HG03095 (cell line): Measurements from ENCODE around the gene UBE2QL1.

Experiments
- ATAC-seq: cut with Tn5 transposase; IDR thresholded peaks from one replicate; pipeline ENCODE4 v1.9.1; 2021; ENCODE audit warnings: moderate library complexity; ENCODE audit not compliant: unreplicated experiment

UBE2QL1 gene

GRCh38 chr5:6522331-6522730 is 73.7 kb downstream of the UBE2QL1 start:
- no peak for ATAC-seq

DNA sequence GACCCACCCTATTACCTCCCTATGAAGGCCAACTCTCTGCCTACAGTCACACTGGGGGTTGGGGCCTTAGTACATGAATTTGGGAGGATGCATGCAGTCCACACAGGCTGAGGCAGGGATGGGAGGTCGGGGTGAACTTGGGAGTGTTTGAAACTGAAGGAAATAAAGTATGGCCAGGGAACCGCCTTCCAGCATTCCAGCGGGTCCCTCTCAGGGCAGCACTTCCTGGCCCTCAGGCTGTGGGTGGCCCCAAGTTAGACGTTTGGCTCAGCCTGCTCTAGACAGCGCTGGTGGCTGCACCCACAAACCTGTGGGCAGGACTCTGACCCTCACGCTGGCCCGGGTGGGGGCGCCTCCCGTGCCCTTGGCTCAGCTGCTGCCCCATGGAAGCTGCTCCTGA is 74.3 kb downstream of the UBE2QL1 start:
- ATAC-seq = no peak

DNA sequence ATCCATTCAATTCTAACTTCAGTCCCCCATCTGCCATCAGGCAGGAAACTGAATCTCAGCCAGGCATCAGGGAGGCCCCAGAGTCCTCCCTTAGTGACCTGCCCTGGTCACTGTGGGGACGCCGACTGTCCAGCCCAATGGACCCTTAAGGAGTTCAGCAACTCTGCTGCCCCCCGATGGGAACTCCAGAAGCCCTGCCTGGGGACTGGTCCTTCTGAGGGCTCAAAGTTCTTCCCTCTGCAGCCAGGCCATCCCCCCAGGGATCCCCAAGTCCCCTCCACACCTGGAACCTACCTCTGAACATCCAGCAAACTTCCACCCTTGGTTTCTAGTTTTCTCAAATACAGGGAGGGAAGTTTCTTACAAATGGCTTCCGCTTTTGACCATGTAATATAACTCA is 76.8 kb downstream of the UBE2QL1 start:
- no peak for ATAC-seq

DNA sequence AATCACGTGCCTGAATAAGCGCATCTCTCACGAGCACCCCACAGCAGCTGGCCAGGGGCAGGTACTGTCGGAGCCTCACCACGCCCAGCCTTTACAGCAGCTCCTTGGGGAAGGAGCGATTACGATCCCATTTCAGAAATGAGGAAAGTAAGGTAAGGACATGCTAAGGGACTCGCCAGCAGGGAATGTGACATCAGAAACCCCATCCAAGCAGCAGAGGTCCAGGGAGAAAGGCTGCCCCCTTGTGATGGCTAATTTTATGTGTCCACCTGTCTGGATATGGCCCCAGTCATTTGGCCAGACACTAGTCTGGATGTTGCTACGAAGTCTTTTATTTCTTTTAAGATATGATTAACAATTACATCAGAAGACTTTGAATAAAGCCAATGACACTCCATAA is 77.3 kb downstream of the UBE2QL1 start:
- no peak for ATAC-seq

DNA sequence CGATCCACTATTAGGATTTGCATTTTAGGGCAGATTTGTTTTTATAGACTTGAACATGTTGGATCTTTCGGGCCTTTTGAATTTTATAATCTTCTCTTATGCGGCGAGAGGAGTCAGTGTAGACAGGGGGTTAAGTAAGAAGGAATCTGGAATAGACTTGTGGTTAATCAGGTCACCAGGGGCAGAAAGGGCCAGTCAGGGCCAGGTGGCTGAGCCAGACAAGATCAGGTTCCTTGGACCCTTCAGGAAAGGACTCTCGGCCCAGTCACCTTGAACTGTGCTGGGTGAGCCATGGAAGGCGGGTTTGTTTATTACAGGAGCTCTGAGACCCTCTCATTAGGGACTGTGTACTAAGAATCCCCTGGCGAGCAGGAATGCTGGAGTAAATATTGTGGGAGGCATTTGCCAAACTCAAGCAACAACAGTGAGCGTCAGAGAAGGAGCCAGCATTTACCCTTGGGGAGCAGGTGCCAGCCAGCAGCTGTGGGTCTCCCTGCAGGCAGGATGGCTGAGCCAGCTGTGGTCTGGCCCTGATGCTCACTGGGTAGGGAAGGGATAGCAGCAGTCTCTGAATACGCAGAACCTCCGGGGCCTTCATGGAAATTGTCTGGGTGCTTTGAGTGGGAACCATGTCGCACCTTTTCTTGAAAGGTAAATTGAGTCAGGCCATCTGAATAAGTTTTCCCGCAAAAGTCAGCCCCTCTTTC is 79.2 kb downstream of the UBE2QL1 start:
- ATAC-seq = no peak

GRCh38 chr5:6535594-6535993 is 86.9 kb downstream of the UBE2QL1 start:
- ATAC-seq = no peak

DNA sequence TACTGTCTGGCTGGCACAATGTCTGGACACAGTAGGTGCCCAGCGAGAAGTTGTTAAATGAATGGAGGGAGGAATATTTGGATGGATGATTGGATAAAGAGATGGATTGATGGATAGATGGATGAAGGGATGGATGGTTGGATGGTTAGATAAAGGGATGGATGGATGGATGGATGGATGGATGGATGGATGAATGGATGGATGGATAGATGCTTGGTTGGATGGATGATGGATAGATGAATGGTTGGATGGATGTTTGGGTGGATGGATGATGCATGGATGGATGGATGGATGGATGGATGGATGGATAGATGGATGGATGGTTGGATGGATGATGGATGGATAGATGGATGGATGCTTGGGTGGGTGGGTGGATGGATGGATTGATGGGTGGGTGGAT is 90.4 kb downstream of the UBE2QL1 start:
- ATAC-seq = no peak

DNA sequence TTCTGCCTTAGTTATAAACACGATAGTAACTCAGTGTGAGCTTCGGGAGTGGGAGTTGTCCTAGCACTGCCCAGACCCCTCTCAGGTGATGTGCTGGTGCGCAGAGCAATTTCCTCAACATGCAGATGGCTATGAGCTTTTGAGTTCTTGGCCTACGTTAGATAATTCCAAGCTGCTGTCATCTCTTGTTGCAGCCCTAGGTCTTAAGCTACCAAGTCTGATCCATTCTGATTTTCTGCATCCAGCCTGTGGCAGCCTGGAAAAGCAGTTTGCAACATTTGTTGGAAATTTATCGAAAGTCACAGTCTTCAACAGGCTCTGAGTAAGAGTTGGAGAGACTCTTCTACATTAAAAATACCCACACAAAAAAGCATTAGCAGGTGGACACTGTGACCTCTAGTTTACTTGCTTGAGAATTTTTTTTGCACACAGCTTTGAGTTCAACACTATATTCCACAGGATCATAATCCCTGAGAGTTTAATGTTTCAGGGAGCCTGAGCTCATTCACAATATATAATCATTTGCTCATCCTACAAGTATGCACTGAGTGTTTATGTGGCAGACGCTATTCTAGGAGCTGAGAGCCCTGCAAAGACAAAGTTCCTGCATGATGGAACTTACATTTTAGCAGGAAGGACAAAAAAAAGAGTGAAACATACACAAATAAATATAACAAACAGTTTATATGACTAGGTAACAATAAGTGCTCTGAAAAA is 91.6 kb downstream of the UBE2QL1 start:
- ATAC-seq = no peak

DNA sequence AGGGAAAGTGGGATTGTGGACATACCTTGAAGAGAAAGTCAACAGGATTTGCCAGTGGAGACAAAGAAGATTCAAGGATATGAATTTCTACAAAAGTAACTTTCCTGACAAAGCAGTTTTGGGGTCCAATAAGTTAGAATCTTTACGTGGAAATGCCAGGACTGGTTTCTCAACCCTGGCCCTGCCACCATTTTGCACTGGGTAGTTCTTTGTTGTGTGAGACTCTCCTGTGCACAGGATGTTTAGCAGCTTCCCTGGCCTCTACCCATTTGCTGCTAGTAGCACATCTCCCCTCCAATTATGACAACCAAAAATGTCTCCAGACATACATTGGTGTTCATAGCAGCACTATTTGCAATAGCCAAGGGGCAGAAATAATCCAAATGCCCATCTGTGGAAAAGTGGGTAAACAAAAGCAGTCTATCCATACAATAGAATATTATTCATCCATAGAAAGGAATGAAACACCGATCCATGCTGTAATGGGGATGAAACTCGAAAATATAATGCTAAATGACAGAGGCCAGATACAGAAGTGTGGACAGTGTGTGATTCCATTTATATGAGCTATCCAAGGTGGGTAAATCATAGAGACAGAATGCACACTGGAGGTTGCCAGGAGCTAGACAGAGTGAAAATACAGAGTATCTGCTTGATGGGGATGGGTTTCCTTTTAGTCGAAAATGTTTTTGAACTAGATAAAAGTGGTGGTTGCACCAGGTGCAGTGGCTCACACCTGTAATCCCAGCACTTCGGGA is 92.8 kb downstream of the UBE2QL1 start:
- ATAC-seq = no peak

DNA sequence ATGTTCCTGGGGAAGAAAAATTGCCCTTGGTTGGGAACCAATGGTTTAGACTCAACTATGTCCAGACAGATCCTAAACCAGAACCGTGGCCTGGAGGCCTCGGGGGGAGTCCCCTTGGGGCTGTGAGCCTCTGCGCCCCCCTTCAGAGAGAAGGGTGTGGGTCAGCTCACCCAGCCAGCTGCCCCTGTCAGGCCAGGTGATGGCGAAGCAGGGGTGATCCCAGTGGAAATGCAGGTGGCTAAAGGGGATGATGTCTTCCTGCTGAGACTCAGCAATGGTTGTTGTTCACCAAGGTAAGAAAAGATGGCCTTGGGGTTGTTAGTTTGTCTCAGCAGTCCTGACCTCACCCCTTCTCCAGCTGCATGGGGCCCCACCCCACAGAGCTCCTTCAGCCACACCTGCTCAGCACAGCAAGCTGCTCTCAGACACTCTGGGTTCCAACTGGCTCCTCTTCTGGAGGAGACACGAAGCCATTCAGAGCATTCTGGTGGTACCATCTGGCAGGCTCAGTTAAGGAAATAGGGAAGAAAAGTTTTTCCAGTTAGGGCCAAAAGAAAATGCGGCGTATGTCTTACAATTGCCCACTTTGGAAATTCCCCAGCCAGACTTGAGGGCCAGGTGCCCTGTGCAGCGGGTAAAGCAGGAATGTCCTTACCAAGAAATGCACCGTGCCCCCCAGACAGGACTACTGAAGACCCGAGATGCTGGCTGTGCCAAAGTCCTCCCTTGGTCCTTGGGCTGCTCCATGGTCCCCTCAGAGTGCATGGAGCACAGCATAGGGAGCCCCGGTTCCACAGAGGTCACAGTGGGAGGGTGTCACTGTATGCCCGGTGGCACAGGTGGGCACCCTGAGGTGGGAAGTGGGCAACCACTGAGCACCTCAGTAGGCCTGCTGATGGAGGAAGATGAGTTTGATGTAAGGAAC is 94.0 kb downstream of the UBE2QL1 start:
- no peak for ATAC-seq

DNA sequence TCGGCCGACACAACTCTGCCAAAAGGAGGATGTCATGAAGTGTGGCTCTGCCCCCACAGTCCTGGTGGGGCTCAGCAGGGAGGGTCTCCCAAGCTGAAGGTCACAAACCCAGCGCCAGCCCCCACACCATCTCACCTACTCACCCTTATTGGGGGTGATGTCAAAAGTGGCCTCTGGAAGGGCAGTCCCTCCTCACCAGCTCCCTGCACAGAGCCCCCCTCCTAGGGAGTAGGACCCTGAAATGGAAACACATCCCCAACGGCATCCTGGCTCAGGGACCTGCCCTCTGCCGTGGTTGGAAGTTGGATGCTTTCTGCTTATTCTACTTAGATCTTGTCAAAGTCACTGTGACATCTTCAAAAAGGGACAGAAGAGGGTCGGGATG is 94.7 kb downstream of the UBE2QL1 start:
- ATAC-seq = no peak

DNA sequence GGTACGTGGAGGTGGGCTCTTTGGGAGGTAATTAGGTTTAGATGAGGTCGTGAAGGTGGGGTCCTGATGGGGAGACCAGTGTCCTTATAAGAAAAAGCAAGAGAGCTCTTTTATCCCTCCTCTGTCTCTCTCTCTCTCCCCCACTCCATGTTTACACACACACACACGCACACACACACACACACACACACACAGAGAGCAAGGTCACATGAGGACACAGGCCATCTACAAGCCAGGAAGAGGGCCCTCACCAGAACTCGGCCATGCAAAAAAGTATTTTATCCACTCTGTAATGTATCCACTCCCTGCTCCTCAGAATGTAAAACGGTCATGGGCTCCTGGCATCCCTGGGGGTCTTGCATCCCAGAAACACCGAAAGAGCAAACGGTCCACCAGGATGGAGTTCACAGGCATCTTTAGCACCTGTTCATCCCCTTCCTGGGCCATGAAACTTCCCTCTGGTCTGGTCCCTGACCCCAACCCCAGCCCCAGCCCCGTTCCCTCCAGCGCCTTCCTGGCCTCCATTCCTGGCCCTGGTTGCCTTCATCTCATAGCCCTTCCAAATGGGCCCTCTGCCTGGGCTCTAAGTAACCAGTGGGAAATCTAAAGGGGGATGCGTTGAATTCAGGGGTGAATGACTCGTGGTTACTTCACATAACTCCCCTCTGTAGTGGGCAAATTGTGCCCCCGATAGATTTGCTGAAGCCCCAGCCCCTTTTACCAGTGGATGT is 95.3 kb downstream of the UBE2QL1 start:
- no peak for ATAC-seq
